Liver (tissue), 9 donors: ENCODE data around the gene KCNJ10. TPM values are rescaled to one million over a fixed set of nuclear protein-coding genes. Genes with fewer than 3 reads are reported as not detected.

Source experiments
- DNase-seq: peaks from one replicate; pipeline ENCODE4 v3.0.0-alpha.2; 2017; ENCODE audit warnings: low spot score
- H3K27ac ChIP-seq, 2 donors: one replicate each; pipeline ENCODE4 v1.7.0; 2013; ENCODE audit warnings: inconsistent platforms in 2 of 2, low read length in 2 of 2, control low read depth in 1 of 2, low read depth in 1 of 2, mild to moderate bottlenecking in 1 of 2
- H3K27me3 ChIP-seq, 4 donors: one replicate each; pipeline versions ENCODE4 v1.6.1 to v1.7.0; 2013; ENCODE audit warnings: low read length in 3 of 4, inconsistent platforms in 1 of 4, mild to moderate bottlenecking in 1 of 4, moderate library complexity in 1 of 4; ENCODE audit not compliant: control insufficient read depth in 4 of 4, insufficient read depth in 4 of 4
- H3K36me3 ChIP-seq, 4 donors: one replicate each; pipeline versions ENCODE4 v1.6.1 to v1.7.0; 2013; ENCODE audit warnings: low read length in 3 of 4, mild to moderate bottlenecking in 3 of 4, low read depth in 1 of 4, moderate library complexity in 1 of 4; ENCODE audit not compliant: control insufficient read depth in 4 of 4, insufficient read depth in 3 of 4
- H3K4me1 ChIP-seq, 4 donors: one replicate each; pipeline versions ENCODE4 v1.6.1 to v1.7.0; 2013; ENCODE audit warnings: low read length in 3 of 4, mild to moderate bottlenecking in 3 of 4, moderate library complexity in 1 of 4; ENCODE audit not compliant: control insufficient read depth in 4 of 4, insufficient read depth in 4 of 4
- H3K4me3 ChIP-seq, 3 donors: one replicate each; pipeline versions ENCODE4 v1.6.1 to v1.7.0; 2013; ENCODE audit warnings: low read length in 3 of 3, control low read depth in 1 of 3, low read depth in 1 of 3, mild to moderate bottlenecking in 1 of 3
- H3K9ac ChIP-seq, 2 donors: one replicate each; pipeline ENCODE4 v1.7.0; 2013; ENCODE audit warnings: low read length in 2 of 2, mild to moderate bottlenecking in 2 of 2, moderate library complexity in 2 of 2, control low read depth in 1 of 2, low read depth in 1 of 2
- H3K9me3 ChIP-seq, 4 donors: one replicate each; pipeline versions ENCODE4 v1.6.1 to v1.7.0; 2013; ENCODE audit warnings: low read length in 3 of 4; ENCODE audit not compliant: control insufficient read depth in 4 of 4
- ATF3 ChIP-seq: IDR thresholded peaks from 2 replicates; pipeline ENCODE4 v1.6.1; 2016; ENCODE audit warnings: antibody characterized with exemption
- EGR1 ChIP-seq, 2 donors: IDR thresholded peaks; 2 replicates each; pipeline ENCODE4 v1.6.1; 2016 to 2018; ENCODE audit warnings: antibody characterized with exemption in 2 of 2, low read depth in 2 of 2
- FOXA1 ChIP-seq: IDR thresholded peaks from 2 replicates; pipeline ENCODE4 v1.6.1; 2016; ENCODE audit warnings: antibody characterized with exemption
- FOXA2 ChIP-seq: IDR thresholded peaks from 2 replicates; pipeline ENCODE4 v1.6.1; 2016; ENCODE audit warnings: antibody characterized with exemption
- GABPA ChIP-seq, 2 donors: IDR thresholded peaks in 1 of 2; conservative IDR thresholded peaks in 1 of 2; 2 replicates each; pipeline ENCODE4 v1.6.1; 2016; ENCODE audit warnings: antibody characterized with exemption in 2 of 2, mild to moderate bottlenecking in 1 of 2, moderate library complexity in 1 of 2
- HNF4A ChIP-seq, 2 donors: conservative IDR thresholded peaks; 2 replicates each; pipeline ENCODE4 v1.6.1; 2016; ENCODE audit warnings: antibody characterized with exemption in 2 of 2, mild to moderate bottlenecking in 2 of 2
- HNF4G ChIP-seq: IDR thresholded peaks from 2 replicates; pipeline ENCODE4 v1.6.1; 2016; ENCODE audit warnings: antibody characterized with exemption
- JUND ChIP-seq, 2 donors: IDR thresholded peaks; 2 replicates each; pipeline ENCODE4 v1.6.1; 2016; ENCODE audit warnings: antibody characterized with exemption in 2 of 2
- NR2F2 ChIP-seq: IDR thresholded peaks from 2 replicates; pipeline ENCODE4 v1.6.1; 2016; ENCODE audit warnings: antibody characterized with exemption
- RAD21 ChIP-seq, 2 donors: IDR thresholded peaks; 2 replicates each; pipeline ENCODE4 v1.6.1; 2016; ENCODE audit warnings: antibody characterized with exemption in 2 of 2, mild to moderate bottlenecking in 2 of 2
- SP1 ChIP-seq: IDR thresholded peaks from 2 replicates; pipeline ENCODE4 v1.6.1; 2018; ENCODE audit warnings: antibody characterized with exemption, mild to moderate bottlenecking
- WGBS: extraction: QIAGEN DNeasy Blood & Tissue Kit; methylation state at CpG from one replicate; pipeline ENCODE4 v1.1.7; 2013; 5-methylcytosine and 5-hydroxymethylcytosine counted together
- polyA plus RNA-seq, 2 donors: library from polyadenylated mRNA; stranded (reverse) in 1 of 2; unstranded in 1 of 2; fragments of 200-250 nt in 1 of 2; fragments of >200 nt in 1 of 2; fragmentation: Nextera tagmentation in 1 of 2; extraction: Ambion mirVana in 1 of 2; gene quantifications; one replicate each; pipeline versions ENCODE4 v1.2.1 to v1.2.3, GENCODE V29; 2013 to 2015
- total RNA-seq, 2 donors: library from RNA; depleted of rRNA; stranded (reverse); fragments of >200 nt; gene quantifications; one replicate each; pipeline ENCODE4 v1.2.3, GENCODE V29; 2014
- TF ChIP-seq, protein P1 (sequence below): IDR thresholded peaks from 2 replicates; pipeline ENCODE4 v1.6.1; 2016; ENCODE audit warnings: antibody characterized with exemption, mild to moderate bottlenecking
- TF ChIP-seq, protein P2 (sequence below): IDR thresholded peaks from 2 replicates; pipeline ENCODE4 v1.6.1; 2016; ENCODE audit warnings: antibody characterized with exemption
- TF ChIP-seq, protein P3 (sequence below): IDR thresholded peaks from 2 replicates; pipeline ENCODE4 v1.6.1; 2016; ENCODE audit warnings: antibody characterized with exemption
- donor health status: healthy.
- donor health status: healthy.
- donor health status: healthy.
- donor health status: healthy.
- donor health status: healthy.

KCNJ10 gene
- total and polyA plus RNA-seq, 4 donors = 0.48 to 1.6 (median 0.52) TPM

GRCh38 chr1:159951016-159951415, 118.9 kb downstream of the KCNJ10 start:
- peaks cover 0 to 6% (median under 1%) of the 10 kb centered on the region in 4 donors for H3K4me1 ChIP-seq
- no peak overlapping the region for H3K9ac ChIP-seq
- no peaks in the 10 kb centered on the region for H3K36me3 ChIP-seq
- no peak for TF ChIP-seq ATF3
- TF ChIP-seq FOXA1 = no peak
- TF ChIP-seq FOXA2 = no peak
- TF ChIP-seq NR2F2 = no peak
- no peak for TF ChIP-seq EGR1 (IDR thresholded peaks at IDR 0.05; ENCODE audit: low read depth in 2 of 2)
- no peak for DNase-seq
- no peaks in the 10 kb centered on the region for H3K9me3 ChIP-seq
- WGBS = 80% methylated on average over 2 of the region's 2 CpGs
- no peak overlapping the region for H3K27ac ChIP-seq
- H3K27me3 ChIP-seq = no peaks in the 10 kb centered on the region
- no peak overlapping the region for H3K4me3 ChIP-seq

DNA sequence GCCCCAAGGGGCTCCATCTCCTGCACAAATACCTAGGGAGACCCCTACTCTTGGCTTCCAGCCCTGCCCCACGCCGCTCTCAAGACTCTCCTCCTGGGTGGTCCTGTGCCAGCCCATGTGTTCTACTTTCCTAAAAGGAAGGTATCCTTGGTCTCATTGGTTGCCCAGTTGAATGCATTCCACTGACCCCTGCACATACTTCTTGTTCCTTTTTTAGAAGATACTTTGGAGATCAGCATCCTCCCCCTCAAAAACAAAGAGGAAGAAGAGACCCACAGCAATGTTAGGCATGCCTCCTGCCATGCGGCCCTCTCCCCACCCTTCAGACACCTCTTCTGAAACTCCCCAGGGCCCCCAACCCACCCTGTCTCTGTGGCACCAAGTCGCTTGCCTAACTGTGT, 120.0 kb downstream of the KCNJ10 start:
- peaks cover 0 to 16% (median 8%) of the 10 kb centered on the region in 4 donors for H3K4me1 ChIP-seq
- TF ChIP-seq EGR1 (IDR thresholded peaks at IDR 0.05; ENCODE audit: low read depth in 2 of 2) (no peak), HNF4A (conservative IDR thresholded peaks at IDR 0.05) (no peak), JUND (IDR thresholded peaks at IDR 0.05) (no peak), FOXA1 (no peak), ATF3 (no peak), RAD21 (IDR thresholded peaks at IDR 0.05) (no peak), NR2F2 (no peak), SP1 (no peak), HNF4G (no peak), GABPA (IDR thresholded peaks at IDR 0.05 in 1 of 2, conservative IDR thresholded peaks at IDR 0.05 in 1 of 2) (no peak)
- TF ChIP-seq, protein P1, sequence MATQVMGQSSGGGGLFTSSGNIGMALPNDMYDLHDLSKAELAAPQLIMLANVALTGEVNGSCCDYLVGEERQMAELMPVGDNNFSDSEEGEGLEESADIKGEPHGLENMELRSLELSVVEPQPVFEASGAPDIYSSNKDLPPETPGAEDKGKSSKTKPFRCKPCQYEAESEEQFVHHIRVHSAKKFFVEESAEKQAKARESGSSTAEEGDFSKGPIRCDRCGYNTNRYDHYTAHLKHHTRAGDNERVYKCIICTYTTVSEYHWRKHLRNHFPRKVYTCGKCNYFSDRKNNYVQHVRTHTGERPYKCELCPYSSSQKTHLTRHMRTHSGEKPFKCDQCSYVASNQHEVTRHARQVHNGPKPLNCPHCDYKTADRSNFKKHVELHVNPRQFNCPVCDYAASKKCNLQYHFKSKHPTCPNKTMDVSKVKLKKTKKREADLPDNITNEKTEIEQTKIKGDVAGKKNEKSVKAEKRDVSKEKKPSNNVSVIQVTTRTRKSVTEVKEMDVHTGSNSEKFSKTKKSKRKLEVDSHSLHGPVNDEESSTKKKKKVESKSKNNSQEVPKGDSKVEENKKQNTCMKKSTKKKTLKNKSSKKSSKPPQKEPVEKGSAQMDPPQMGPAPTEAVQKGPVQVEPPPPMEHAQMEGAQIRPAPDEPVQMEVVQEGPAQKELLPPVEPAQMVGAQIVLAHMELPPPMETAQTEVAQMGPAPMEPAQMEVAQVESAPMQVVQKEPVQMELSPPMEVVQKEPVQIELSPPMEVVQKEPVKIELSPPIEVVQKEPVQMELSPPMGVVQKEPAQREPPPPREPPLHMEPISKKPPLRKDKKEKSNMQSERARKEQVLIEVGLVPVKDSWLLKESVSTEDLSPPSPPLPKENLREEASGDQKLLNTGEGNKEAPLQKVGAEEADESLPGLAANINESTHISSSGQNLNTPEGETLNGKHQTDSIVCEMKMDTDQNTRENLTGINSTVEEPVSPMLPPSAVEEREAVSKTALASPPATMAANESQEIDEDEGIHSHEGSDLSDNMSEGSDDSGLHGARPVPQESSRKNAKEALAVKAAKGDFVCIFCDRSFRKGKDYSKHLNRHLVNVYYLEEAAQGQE = no peak
- TF ChIP-seq, protein P2, sequence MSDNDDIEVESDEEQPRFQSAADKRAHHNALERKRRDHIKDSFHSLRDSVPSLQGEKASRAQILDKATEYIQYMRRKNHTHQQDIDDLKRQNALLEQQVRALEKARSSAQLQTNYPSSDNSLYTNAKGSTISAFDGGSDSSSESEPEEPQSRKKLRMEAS = no peak
- TF ChIP-seq, protein P3, sequence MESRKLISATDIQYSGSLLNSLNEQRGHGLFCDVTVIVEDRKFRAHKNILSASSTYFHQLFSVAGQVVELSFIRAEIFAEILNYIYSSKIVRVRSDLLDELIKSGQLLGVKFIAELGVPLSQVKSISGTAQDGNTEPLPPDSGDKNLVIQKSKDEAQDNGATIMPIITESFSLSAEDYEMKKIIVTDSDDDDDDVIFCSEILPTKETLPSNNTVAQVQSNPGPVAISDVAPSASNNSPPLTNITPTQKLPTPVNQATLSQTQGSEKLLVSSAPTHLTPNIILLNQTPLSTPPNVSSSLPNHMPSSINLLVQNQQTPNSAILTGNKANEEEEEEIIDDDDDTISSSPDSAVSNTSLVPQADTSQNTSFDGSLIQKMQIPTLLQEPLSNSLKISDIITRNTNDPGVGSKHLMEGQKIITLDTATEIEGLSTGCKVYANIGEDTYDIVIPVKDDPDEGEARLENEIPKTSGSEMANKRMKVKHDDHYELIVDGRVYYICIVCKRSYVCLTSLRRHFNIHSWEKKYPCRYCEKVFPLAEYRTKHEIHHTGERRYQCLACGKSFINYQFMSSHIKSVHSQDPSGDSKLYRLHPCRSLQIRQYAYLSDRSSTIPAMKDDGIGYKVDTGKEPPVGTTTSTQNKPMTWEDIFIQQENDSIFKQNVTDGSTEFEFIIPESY = no peak
- no peaks in the 10 kb centered on the region for H3K27me3 ChIP-seq
- WGBS = 93% methylated on average over 4 of the region's 4 CpGs
- H3K27ac ChIP-seq = no peak overlapping the region
- no peak overlapping the region for H3K4me3 ChIP-seq
- no peaks in the 10 kb centered on the region for H3K36me3 ChIP-seq
- no peak for DNase-seq
- no peaks in the 10 kb centered on the region for H3K9me3 ChIP-seq
- no peak overlapping the region for H3K9ac ChIP-seq
